AG04450 (cell line): ENCODE data around the gene SKAP1. TPM values are rescaled to one million over a fixed set of nuclear protein-coding genes. Genes with fewer than 3 reads are reported as not detected.
"Not testable (repeated sequence)": the region's sequence is repeated elsewhere in the genome, so short reads cannot be mapped to it uniquely, and the experiment has no call there.

Experiments
- CTCF ChIA-PET: fragments of 300-600, 350-600 bp; formaldehyde crosslinking; extraction: SDS; loops from one replicate; lab custom pipeline; 2022; ENCODE audit warnings: antibody characterized with exemption, inconsistent platforms; lab: Charles Lee
- POLR2A ChIA-PET: fragments of 350-600 bp; formaldehyde crosslinking; extraction: SDS; loops from one replicate; lab custom pipeline; 2021; ENCODE audit warnings: antibody characterized with exemption, inconsistent platforms; lab: Yijun Ruan, JAX
- DNase-seq: peaks from one replicate; pipeline ENCODE4 v3.0.0-alpha.2; 2011; ENCODE audit warnings: low read depth, low spot score
- H3K27ac ChIP-seq: one replicate; pipeline ENCODE4 v1.5.1; 2012; ENCODE audit warnings: low read depth, low read length, control low read depth
- H3K27me3 ChIP-seq: one replicate; pipeline ENCODE4 v1.6.0; 2012; ENCODE audit warnings: low read length; ENCODE audit not compliant: control insufficient read depth, insufficient read depth
- H3K4me3 ChIP-seq: 2 replicates; pipeline ENCODE4 v1.5.1; 2011; ENCODE audit warnings: mild to moderate bottlenecking, low read depth, low read length, control low read depth
- H3K9me3 ChIP-seq: 2 replicates; pipeline ENCODE4 v1.5.1; 2012; ENCODE audit warnings: low read length; ENCODE audit not compliant: control insufficient read depth, insufficient read depth
- polyA plus RNA-seq: library from polyadenylated mRNA; depleted of rRNA; stranded (reverse); fragments of >200 nt; gene quantifications from 2 replicates; pipeline ENCODE4 v1.2.3, GENCODE V29; 2011
- TF ChIP-seq, protein P1 (sequence below): IDR thresholded peaks from 2 replicates; pipeline ENCODE4 v1.5.1; 2011; ENCODE audit warnings: low read depth, low read length, control low read depth, inconsistent platforms

SKAP1 gene
- polyA plus RNA-seq, 1 experiment, result not detected

DNA sequence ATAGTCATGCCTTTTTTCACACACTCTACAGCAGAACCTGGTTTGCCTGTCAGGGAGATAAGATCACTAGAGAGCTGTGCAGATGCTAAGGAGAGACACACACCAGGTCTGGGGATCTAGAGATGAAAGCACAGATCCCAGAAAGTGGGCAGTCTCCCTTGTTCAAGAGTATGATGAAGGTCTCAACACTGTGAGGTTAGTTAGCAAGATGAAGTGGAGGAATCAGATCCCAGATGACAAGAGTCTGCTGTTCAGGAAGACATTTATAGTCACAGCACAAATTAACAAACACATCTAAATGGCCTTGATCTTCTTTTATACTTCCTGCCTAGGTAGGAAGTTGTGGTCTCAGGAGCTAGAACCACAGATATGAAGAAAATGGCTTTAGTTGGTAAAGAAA, 23.4 kb upstream of the SKAP1 start:
- ChIA-PET POLR2A (no interaction called here), CTCF (no interaction called here)
- DNase-seq, result no peak
- H3K27ac ChIP-seq, result no peak overlapping the region
- peaks cover 8% of the 10 kb centered on the region; the same call in 1 of the 2 replicates for H3K9me3 ChIP-seq
- TF ChIP-seq, protein P1, sequence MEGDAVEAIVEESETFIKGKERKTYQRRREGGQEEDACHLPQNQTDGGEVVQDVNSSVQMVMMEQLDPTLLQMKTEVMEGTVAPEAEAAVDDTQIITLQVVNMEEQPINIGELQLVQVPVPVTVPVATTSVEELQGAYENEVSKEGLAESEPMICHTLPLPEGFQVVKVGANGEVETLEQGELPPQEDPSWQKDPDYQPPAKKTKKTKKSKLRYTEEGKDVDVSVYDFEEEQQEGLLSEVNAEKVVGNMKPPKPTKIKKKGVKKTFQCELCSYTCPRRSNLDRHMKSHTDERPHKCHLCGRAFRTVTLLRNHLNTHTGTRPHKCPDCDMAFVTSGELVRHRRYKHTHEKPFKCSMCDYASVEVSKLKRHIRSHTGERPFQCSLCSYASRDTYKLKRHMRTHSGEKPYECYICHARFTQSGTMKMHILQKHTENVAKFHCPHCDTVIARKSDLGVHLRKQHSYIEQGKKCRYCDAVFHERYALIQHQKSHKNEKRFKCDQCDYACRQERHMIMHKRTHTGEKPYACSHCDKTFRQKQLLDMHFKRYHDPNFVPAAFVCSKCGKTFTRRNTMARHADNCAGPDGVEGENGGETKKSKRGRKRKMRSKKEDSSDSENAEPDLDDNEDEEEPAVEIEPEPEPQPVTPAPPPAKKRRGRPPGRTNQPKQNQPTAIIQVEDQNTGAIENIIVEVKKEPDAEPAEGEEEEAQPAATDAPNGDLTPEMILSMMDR, result no peak
- H3K4me3 ChIP-seq, result no peak overlapping the region
- H3K27me3 ChIP-seq, result peaks cover 41% of the 10 kb centered on the region

DNA sequence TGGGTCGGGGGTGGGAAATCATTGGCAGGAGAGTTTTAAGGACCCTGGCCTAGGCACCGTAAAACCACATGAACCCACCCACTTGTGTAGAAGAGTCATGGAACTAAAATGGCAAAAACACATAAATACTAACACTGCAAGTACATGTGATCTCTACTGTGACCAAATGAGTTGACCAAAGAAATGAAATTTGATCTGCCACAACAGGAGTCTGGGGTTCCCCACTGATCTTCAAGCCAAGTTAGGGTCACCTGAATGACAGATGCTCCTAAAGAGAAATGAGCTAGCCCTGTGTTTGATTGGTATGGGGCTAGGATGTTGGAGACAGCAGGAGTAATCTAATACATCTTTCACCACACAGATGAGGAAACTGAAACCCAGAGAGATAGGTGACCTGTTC, 21.5 kb upstream of the SKAP1 start:
- no peak overlapping the region for H3K27ac ChIP-seq
- peaks cover 8% of the 10 kb centered on the region; the same call in 1 of the 2 replicates for H3K9me3 ChIP-seq
- ChIA-PET POLR2A (no interaction called here), CTCF (interaction anchor here (0.6 to 1.5 kb wide), 3 partner anchors 21 to 116 kb away, joined by 3 to 5 read pairs (median 4); no protein-coding TSS in a partner anchor)
- peaks cover 45% of the 10 kb centered on the region for H3K27me3 ChIP-seq
- no peak for DNase-seq
- TF ChIP-seq, protein P1, result no peak
- H3K4me3 ChIP-seq, result no peak overlapping the region

GRCh38 chr17:48449335-48449734, 19.3 kb upstream of the SKAP1 start:
- H3K4me3 ChIP-seq, H3K27ac ChIP-seq, CTCF ChIA-PET, DNase-seq, POLR2A ChIA-PET, H3K9me3 ChIP-seq: not testable (repeated sequence)
- peaks cover 36% of the 10 kb centered on the region for H3K27me3 ChIP-seq

DNA sequence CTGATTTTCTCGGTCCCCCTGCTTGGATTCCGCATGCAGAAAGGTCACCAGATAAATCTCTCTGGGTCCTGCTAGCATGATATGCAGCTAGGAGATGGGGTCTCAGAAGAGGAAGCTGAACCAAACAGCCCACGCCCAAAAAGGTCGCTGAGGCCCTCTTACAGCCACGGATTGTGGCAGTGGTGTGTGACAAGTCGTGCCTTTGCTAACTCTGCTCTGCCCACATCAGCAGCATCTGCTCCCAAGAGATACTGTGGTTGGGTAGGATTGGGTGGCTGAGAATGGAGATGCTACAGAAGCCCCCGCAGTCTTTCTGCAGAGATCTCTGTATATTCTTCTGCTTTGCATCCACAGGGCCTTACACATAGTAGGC, 15.2 kb upstream of the SKAP1 start:
- Histone ChIP-seq H3K9me3 (no peaks in the 10 kb centered on the region), H3K4me3 (no peak overlapping the region), H3K27me3 (peaks cover 38% of the 10 kb centered on the region), H3K27ac (no peak overlapping the region)
- ChIA-PET CTCF (no interaction called here), POLR2A (no interaction called here)
- TF ChIP-seq, protein P1, result no peak
- no peak for DNase-seq

DNA sequence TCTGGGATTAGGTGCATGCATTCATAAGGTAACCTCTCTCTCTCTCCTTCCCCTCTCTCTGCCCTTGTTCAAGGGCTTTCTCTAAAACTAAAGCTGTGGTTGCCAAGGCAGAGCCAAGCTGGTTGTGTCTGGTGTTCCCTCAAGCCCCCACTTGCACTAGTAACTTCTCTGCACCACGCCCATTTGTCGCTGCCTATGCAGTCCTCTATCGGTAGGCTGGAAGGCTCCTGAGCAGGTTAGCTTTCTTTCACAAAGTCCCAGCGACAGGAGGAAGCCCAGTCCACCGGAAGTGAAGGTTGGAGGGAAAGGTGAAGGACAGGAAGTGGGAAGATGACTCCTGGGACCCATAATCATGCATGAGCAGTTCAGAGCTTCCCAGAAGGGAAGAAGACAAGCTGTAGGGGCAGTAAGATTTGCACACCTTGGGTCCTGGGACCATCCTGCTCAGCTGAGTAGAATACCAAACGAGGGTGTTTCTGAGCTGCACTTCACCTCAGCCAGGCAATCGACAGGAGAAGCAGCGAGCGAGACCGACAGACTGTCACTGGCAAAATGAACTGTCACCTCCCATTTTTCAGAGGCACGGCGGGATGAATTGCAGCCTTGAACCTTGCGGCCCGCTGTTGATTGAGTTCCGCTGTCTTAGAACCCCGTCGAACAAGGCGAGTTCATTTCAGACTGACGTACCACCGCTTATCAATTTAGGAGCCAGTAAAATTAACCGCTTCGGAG, 14.7 kb upstream of the SKAP1 start:
- H3K9me3 ChIP-seq, result no peaks in the 10 kb centered on the region
- no peak overlapping the region for H3K4me3 ChIP-seq
- no peak overlapping the region for H3K27ac ChIP-seq
- CTCF ChIA-PET, result no interaction called here
- TF ChIP-seq, protein P1, result no peak
- DNase-seq, result no peak
- POLR2A ChIA-PET, result no interaction called here
- peaks cover 38% of the 10 kb centered on the region for H3K27me3 ChIP-seq
